DMS114 treated with DMSO at 0.1 percent for 48 hours (cell line): ENCODE measurements around the gene COA1.
A peak's percentile ranks its signal among the peaks of the same experiment; 100 is the strongest.
"Not testable (repeated sequence)": the region's sequence is repeated elsewhere in the genome, so short reads cannot be mapped to it uniquely, and the experiment has no call there.

Experiments used
- DNase-seq: peaks from one replicate; lab custom pipeline; 2025; ENCODE audit not compliant: unreplicated experiment; lab: John Stamatoyannopoulos, UW

The COA1 gene

GRCh38 chr7:43729214-43729923 is at the start of gene COA1:
Gene COA1, minus strand, starts transcription at chr7:43729523. Its CDS starts 80,909 bp downstream, at chr7:43648614.
- DNase-seq, result peak; percentile 83

- DNase-seq, result not testable (repeated sequence)
Measured at GRCh38 chr7:43778293-43779044, 49.1 kb upstream of the COA1 start.

- DNase-seq, result not testable (repeated sequence)
Measured at GRCh38 chr7:43775255-43775654, 45.9 kb upstream of the COA1 start.

GRCh38 chr7:43773268-43773667 is 43.9 kb upstream of the COA1 start:
- DNase-seq, result not testable (repeated sequence)

- no peak for DNase-seq
Measured at GRCh38 chr7:43771573-43771972, 42.2 kb upstream of the COA1 start.

- no peak for DNase-seq
Measured at GRCh38 chr7:43771128-43771527, 41.8 kb upstream of the COA1 start.

GRCh38 chr7:43769791-43770465 is 40.6 kb upstream of the COA1 start:
- no peak for DNase-seq

- DNase-seq, result no peak
Measured at GRCh38 chr7:43769281-43769680, 40.0 kb upstream of the COA1 start.

GRCh38 chr7:43768887-43769272 is 39.6 kb upstream of the COA1 start:
- no peak for DNase-seq

- no peak for DNase-seq
Measured at GRCh38 chr7:43768201-43768886, 39.0 kb upstream of the COA1 start.

- DNase-seq, result no peak
Measured at GRCh38 chr7:43767311-43767710, 38.0 kb upstream of the COA1 start.

GRCh38 chr7:43766564-43766963 is 37.2 kb upstream of the COA1 start:
- DNase-seq, result no peak

GRCh38 chr7:43764807-43765491 is 35.6 kb upstream of the COA1 start:
- DNase-seq, result no peak

- no peak for DNase-seq
Measured at GRCh38 chr7:43764039-43764761, 34.9 kb upstream of the COA1 start.

GRCh38 chr7:43763183-43763582 is 33.9 kb upstream of the COA1 start:
- no peak for DNase-seq

GRCh38 chr7:43761938-43762692 is 32.8 kb upstream of the COA1 start:
- no peak for DNase-seq

GRCh38 chr7:43761382-43761781 is 32.1 kb upstream of the COA1 start:
- DNase-seq, result no peak

- DNase-seq, result no peak
Measured at GRCh38 chr7:43760861-43761260, 31.5 kb upstream of the COA1 start.
